Activated naive CD8-positive, alpha-beta T cell (primary cell): ENCODE measurements around the gene LRRC58.
"Not testable (repeated sequence)": the region's sequence is repeated elsewhere in the genome, so short reads cannot be mapped to it uniquely, and the experiment has no call there.

Source experiments
- H3K27ac Mint-ChIP-seq: one replicate; pipeline ENCODE4 v1.8.0; 2021; ENCODE audit warnings: mixed read lengths
- H3K27me3 Mint-ChIP-seq: one replicate; pipeline ENCODE4 v1.8.0; 2021; ENCODE audit warnings: mixed read lengths
- H3K36me3 Mint-ChIP-seq: one replicate; pipeline ENCODE4 v1.8.0; 2021; ENCODE audit warnings: mixed read lengths
- H3K4me1 Mint-ChIP-seq: one replicate; pipeline ENCODE4 v1.8.0; 2021; ENCODE audit warnings: low read depth, mixed read lengths
- H3K4me3 Mint-ChIP-seq: one replicate; pipeline ENCODE4 v1.8.0; 2021; ENCODE audit warnings: mild to moderate bottlenecking, mixed read lengths
- H3K9me3 Mint-ChIP-seq: one replicate; pipeline ENCODE4 v1.8.0; 2021; ENCODE audit warnings: low read depth, mixed read lengths

Gene LRRC58

DNA sequence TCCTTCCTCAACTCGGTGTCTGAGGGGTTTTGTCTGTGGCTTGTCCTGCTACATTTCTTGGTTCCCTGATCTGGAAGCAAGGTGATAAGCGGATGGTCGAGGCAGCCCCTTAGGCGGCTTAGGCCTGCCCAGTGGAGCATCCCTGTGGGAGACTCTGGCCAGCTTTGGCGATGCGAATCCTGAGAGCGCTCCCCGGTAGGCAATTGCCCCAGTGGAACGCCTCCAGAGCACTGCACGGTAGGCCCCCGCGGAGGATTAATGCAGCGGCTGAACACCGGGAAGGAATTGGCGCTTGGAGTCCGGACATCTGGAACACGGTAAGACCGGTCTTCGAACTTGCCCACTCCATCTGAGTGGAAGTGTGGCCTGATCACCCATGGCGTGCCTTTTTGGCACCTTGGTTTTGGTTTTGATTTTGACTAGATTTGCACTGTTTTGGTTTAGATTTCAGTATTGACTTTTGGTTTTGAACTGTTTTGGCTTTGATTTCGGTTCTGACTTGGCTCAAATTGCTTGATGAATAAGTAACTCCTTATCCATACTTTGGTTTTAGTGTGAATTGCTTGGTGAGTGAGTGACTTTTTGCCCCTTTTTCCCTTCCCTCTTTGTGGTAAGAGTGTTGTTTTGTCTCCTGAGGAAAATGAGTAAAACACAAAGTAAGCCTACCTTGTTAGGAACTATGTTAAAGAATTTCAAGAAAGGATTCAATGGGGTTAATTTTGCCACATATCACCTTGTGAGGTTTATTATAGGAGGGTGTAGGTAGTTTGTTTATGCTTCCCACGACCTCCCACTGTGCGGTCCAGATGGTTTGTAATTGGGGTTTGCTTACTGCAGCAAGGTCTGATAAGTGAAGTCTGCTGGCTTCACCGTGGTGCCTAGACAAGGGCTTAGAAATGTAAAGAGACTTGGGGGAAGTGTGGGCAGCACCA lies 37.0 kb downstream of the LRRC58 start:
- peaks cover 19% of the 10 kb centered on the region for H3K36me3 Mint-ChIP-seq
- no peaks in the 10 kb centered on the region for H3K4me1 Mint-ChIP-seq
- H3K27me3 Mint-ChIP-seq: peaks cover 1% of the 10 kb centered on the region
- H3K4me3 Mint-ChIP-seq: no peak overlapping the region
- peaks cover 10% of the 10 kb centered on the region for H3K9me3 Mint-ChIP-seq
- H3K27ac Mint-ChIP-seq: no peak overlapping the region

DNA sequence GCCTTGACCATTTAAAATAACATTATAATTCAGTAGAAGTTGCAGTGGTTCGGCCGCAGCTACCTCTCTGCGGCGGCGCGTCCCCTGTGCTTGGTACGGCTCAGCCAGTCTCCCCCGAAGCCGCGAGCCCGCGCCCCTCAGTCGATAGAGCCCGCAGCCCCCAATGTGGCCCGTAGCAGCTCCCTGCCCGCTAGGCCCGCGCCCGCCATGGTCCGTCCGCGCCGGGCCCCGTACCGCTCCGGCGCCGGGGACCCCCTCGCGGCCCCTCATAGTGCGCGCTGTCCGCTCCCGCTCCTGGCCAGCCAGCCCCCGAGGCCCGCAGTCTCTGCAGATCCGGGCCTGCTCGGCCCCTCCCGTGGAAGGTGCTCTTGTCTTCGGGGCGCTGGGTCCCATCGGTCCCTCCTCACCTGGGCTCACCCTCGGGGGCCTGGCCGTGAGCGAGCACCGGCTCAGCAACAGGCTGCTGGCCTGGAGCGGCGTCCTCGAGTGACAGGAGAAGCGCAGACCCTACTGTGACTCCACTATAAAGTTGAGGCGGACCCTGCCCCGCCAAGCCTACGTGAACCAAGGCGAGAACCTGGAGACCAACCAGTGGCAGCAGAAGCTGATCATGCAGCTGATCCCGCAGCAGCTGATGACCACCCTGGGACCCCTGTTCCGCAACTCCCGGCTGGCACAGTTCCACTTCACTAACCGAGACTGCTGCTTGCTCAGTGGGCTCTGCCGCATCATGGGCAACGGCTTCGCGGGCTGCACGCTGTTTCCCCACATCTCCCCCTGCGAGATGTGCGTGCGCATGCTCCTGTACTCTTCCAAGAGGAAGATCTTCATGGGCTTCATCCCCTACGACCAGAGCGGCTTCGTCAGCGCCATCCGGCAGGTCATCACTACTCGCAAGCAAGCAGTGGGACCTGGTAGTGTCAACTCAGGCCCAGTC lies 42.4 kb downstream of the LRRC58 start:
- Mint-ChIP-seq H3K9me3 (no peaks in the 10 kb centered on the region), H3K27me3 (peaks cover 4% of the 10 kb centered on the region), H3K4me3 (no peak overlapping the region), H3K4me1 (no peaks in the 10 kb centered on the region), H3K36me3 (no peaks in the 10 kb centered on the region), H3K27ac (no peak overlapping the region)

DNA sequence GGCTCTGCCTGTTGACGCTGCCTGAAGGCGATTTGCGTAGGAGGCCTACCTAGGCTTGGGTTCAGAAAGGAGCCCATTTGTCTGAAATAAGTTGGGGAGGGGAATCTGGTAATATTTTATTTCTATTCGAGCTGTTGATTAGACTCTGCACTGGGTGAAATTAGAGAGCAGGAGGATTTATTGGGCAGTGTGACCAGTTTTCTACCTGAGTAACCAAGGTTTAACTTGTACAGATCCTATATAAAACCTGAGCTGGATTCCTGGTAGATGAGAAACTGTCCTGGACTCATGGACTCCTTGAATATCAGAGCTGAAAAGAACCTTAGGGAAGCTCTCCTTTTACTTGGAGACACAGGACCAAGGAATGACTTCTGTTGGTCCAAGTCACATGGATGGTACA lies 44.5 kb downstream of the LRRC58 start:
- Mint-ChIP-seq H3K4me3 (no peak overlapping the region), H3K27me3 (peaks cover 4% of the 10 kb centered on the region), H3K36me3 (no peaks in the 10 kb centered on the region), H3K4me1 (no peaks in the 10 kb centered on the region), H3K9me3 (no peaks in the 10 kb centered on the region), H3K27ac (no peak overlapping the region)

DNA sequence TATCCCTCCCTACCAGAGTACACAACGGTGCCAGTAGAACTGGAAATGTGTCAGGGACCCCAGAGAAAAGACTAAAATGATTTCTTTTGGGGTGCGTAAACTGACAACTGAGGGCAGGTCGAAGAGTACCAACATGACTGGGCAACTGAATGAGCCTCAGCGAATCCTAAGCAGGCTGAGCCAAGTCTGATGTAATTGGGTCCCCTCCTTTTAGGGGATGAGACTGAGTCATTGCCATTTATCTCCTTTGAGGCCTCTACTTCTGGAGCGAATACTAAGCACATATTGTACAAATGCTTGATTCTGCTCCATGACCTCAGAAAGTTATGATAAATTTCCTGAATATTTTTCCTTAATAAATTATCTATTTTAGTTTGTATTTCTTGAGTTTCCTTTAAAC lies 46.8 kb downstream of the LRRC58 start:
- Mint-ChIP-seq H3K4me3 (no peak overlapping the region), H3K27me3 (peaks cover 2% of the 10 kb centered on the region), H3K9me3 (no peaks in the 10 kb centered on the region), H3K36me3 (no peaks in the 10 kb centered on the region), H3K4me1 (no peaks in the 10 kb centered on the region), H3K27ac (no peak overlapping the region)

DNA sequence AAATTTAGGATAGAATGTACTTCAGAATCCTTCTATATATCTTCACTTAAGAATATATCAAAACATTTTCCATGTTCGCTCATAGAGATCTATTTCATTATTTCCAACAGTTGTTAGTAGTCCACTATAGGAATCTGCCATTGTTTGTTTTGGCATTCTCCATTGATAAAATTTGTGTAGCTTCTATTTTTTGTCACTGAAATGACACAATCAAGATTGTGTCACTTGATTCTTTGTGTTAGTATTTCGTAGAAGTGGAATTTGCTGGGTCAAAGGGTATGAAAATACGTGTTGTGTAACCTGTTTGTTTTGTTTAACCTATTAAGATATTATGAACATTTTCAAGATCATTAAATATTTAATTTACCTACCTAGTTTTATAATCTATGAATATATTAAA lies 48.2 kb downstream of the LRRC58 start:
- no peaks in the 10 kb centered on the region for H3K36me3 Mint-ChIP-seq
- H3K27ac Mint-ChIP-seq: no peak overlapping the region
- H3K4me1 Mint-ChIP-seq: no peaks in the 10 kb centered on the region
- no peaks in the 10 kb centered on the region for H3K9me3 Mint-ChIP-seq
- H3K4me3 Mint-ChIP-seq: no peak overlapping the region
- H3K27me3 Mint-ChIP-seq: peaks cover 2% of the 10 kb centered on the region

DNA sequence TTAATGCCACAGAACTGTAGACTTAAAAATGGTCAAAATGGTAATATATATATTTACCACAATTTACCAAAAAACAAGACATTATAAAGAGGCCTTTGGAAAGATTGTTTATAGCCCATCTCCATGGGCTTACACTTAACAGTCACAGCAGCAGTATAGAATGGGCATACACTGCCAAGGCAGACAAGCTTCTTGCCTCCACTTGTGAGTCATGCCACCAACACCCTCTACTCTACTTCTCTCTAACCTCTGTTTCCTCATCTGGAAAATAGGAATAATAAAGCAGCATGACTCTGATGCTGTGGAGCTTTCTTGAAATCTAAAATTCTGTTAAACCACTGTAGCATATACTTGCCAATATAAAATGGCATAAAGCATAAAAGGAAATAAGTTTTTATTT lies 49.8 kb downstream of the LRRC58 start:
- Mint-ChIP-seq H3K27ac (no peak overlapping the region), H3K9me3 (no peaks in the 10 kb centered on the region), H3K27me3 (no peaks in the 10 kb centered on the region), H3K4me3 (no peak overlapping the region), H3K36me3 (no peaks in the 10 kb centered on the region), H3K4me1 (no peaks in the 10 kb centered on the region)

DNA sequence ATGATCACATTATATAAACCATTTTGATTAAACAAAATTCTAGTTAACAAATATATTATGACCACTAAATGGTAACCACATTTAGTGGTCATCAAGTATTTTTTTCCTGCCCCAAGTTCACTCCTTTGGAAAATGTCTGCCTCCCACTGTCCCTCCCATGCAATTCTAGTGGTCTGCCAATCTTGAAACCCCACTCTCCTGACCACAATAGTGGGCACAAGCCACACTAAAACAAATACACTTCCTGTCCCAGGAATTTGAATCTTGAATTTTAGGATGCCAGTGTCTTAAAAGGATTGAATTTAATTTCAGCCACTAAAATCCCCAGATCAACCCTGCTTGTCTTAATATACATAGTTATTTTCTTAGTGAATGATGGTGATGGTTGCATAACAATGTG lies 50.2 kb downstream of the LRRC58 start:
- H3K36me3 Mint-ChIP-seq: no peaks in the 10 kb centered on the region
- no peak overlapping the region for H3K4me3 Mint-ChIP-seq
- H3K27me3 Mint-ChIP-seq: no peaks in the 10 kb centered on the region
- H3K9me3 Mint-ChIP-seq: no peaks in the 10 kb centered on the region
- H3K4me1 Mint-ChIP-seq: no peaks in the 10 kb centered on the region
- H3K27ac Mint-ChIP-seq: no peak overlapping the region

DNA sequence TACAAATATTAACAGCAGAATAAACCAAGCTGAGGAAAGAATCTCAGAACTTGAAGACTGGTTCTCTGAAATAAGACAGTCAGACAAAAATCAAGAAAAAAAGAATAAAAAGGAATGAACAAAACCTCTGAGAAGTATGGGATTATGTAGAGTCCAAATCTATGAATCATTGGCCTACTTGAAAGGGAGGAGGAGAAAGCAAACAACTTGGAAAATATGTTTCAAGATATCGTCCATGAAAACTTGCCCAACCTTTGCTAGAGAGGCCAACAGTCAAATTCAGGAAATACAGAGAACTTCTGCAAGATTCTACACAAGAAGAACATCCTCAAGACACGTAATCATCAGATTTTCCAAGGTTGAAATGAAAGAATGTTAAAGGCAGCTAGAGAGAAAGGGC lies 57.6 kb downstream of the LRRC58 start:
- H3K27me3 Mint-ChIP-seq: peaks cover 19% of the 10 kb centered on the region
- not testable (repeated sequence) for H3K36me3 Mint-ChIP-seq, H3K9me3 Mint-ChIP-seq, H3K4me3 Mint-ChIP-seq, H3K4me1 Mint-ChIP-seq, H3K27ac Mint-ChIP-seq

DNA sequence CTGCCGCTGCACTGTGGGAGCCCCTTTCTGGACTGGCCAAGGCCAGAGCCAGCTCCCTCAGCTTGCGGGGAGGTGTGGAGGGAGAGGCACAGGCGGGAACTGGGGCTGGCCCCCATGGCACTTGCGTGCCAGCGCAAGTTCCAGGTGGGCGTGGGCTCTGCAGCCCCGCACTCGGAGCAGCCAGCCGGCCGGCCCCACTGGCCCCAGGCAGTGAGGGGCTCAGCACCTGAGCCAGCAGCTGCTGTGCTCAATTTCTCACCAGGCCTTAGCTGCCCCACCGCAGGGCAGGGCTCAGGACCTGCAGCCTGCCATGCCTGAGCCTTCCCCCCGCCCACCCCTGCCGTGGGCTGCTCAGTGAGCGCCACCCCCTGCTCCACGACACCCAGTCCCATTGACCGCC lies 59.5 kb downstream of the LRRC58 start:
- peaks cover 29% of the 10 kb centered on the region for H3K27me3 Mint-ChIP-seq
- H3K4me1 Mint-ChIP-seq: peaks cover 2% of the 10 kb centered on the region
- H3K27ac Mint-ChIP-seq: no peak overlapping the region
- peaks cover 5% of the 10 kb centered on the region for H3K9me3 Mint-ChIP-seq
- no peak overlapping the region for H3K4me3 Mint-ChIP-seq
- H3K36me3 Mint-ChIP-seq: peaks cover 2% of the 10 kb centered on the region

DNA sequence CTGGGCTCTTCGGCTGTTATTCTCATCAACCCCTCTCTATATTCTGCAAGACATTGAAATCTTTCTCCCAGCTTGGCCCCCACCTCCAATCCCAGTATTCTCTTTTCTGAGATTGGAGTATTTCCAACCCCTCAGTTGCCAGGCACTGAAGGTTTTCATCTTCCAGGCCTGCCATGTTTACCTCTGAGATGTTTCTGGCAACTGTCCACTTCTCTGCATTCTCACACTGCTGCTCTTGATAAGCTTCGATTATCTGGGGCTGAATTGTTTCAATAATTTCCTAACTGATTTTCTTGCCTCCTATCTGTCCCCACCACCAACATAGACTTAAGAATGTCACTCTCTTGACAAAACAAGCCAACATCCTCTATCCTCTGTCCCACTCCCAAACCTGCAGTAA lies 62.7 kb downstream of the LRRC58 start:
- H3K4me3 Mint-ChIP-seq: peak overlapping the region; percentile 22
- no peak overlapping the region for H3K27ac Mint-ChIP-seq
- no peaks in the 10 kb centered on the region for H3K9me3 Mint-ChIP-seq
- peaks cover 2% of the 10 kb centered on the region for H3K36me3 Mint-ChIP-seq
- H3K27me3 Mint-ChIP-seq: peaks cover 38% of the 10 kb centered on the region
- peaks cover 2% of the 10 kb centered on the region for H3K4me1 Mint-ChIP-seq

DNA sequence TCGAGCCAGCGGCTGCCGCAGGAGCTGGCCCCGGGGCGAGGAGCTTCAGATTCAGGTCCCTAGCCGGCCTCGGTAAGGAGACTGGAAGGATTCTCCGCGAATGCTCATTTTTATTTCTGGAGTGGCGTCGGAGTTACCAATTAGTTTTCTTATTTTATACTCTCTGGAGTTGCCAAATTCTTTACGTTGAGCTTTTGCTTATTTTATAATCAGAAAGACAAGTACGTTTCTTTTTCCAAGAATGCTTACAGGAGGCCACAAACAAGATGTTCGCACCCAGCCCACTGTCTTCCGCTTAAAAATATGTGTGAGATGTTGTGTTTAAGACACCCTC lies 63.7 kb downstream of the LRRC58 start:
- no peaks in the 10 kb centered on the region for H3K9me3 Mint-ChIP-seq
- peaks cover 2% of the 10 kb centered on the region for H3K36me3 Mint-ChIP-seq
- H3K4me3 Mint-ChIP-seq: peak overlapping the region; percentile 59
- H3K27ac Mint-ChIP-seq: no peak overlapping the region
- peaks cover 44% of the 10 kb centered on the region for H3K27me3 Mint-ChIP-seq
- H3K4me1 Mint-ChIP-seq: peaks cover 2% of the 10 kb centered on the region

DNA sequence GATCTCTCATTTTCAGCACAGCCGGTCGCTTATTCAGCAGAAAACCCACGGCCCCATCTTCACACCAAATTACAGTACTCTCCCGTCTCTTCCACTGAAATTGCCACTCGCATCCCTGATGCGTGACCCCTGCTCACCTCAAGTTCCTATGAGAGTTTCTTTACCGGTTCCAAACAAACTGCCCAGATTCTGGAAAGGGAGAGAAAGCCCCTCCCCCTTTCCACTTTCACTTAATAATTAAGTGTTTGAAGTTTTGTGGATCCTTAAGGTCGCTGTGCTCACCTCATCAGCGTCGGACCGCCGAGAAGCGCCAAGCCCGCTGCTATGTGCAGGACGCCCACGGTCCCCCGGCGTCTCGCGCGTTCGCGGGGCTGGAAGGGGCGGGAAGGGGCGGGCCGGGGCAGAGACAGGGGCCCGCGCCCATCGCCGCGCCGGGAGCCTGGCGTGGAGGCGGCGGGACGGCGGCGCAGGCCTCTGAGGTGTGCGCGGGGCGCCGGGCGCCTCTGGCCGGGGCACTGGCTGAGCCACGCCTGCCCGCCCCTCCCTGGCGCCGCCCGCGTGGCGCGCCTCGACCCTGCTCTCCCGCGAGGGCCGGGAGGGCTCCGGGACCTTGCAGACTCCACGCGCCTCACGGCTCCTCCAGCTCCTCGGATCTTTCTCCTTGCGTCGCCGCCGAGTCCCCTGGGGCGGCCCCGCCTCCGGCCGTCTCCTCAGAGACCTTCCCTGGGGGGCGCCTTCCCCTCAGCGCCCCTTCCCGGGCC lies 64.2 kb downstream of the LRRC58 start, which contains the start of gene GPR156:
Gene GPR156 (minus strand): TSS at position 476 of the 761 bp plus-strand sequence. CDS start 41,124 bp downstream, outside the sequence.
- no peak within 1 kb of the TSS for H3K27ac Mint-ChIP-seq
- H3K27me3 Mint-ChIP-seq: peaks cover 44% of the 10 kb centered on the region
- no peaks in the 10 kb centered on the region for H3K9me3 Mint-ChIP-seq
- H3K4me1 Mint-ChIP-seq: peaks cover 2% of the 10 kb centered on the region
- H3K36me3 Mint-ChIP-seq: peaks cover 2% of the 10 kb centered on the region
- H3K4me3 Mint-ChIP-seq: peak within 1 kb of the TSS; percentile 59

DNA sequence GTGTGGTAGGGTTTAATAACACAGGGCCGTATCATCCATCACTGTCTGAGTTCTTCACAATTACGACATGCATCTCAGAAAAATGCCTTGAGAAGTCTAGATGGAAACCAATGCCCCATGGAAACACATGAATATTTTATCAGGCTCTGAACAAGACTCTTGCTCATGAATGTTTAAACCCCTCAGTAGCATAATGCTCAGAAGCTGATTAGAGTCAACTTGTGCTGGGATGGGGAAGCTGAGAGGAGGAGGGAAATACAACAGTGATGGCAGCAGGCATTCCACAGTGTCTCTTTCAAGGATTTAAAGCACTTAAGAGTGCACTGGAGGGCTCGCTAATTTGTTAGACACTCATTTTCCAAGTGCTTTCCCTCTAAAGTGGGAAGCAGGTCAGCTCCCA lies 67.9 kb downstream of the LRRC58 start:
- H3K4me1 Mint-ChIP-seq: peaks cover 2% of the 10 kb centered on the region
- H3K9me3 Mint-ChIP-seq: no peaks in the 10 kb centered on the region
- no peak overlapping the region for H3K4me3 Mint-ChIP-seq
- no peaks in the 10 kb centered on the region for H3K36me3 Mint-ChIP-seq
- peaks cover 46% of the 10 kb centered on the region for H3K27me3 Mint-ChIP-seq
- no peak overlapping the region for H3K27ac Mint-ChIP-seq

DNA sequence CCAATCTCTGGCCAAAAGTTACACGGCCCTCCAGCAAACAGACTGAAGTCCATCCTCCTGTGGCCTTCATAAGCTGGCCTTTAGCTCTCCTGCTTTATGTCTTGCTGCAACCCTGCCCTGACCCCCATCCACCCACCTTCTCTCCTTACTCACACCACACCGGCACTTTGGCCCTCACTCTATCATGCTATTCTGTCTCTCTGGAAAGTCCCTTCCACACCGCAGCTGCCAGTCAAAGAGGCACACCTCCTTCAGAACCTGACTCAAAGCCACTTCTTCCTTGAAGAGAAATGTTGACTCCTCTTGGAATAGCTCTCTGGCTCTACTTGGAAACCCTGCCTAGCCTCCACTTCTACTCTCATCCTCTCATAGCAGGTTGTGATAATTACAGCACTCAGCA lies 68.6 kb downstream of the LRRC58 start:
- peaks cover 46% of the 10 kb centered on the region for H3K27me3 Mint-ChIP-seq

More for the DNA sequence above, 68.6 kb downstream of the LRRC58 start:
- Mint-ChIP-seq H3K9me3 (no peaks in the 10 kb centered on the region), H3K27ac (no peak overlapping the region), H3K4me3 (no peak overlapping the region), H3K36me3 (no peaks in the 10 kb centered on the region), H3K4me1 (no peaks in the 10 kb centered on the region)
